SK-N-SH (cell line): ENCODE data around the gene AGFG1. TPM values are rescaled to one million over a fixed set of nuclear protein-coding genes. Genes with fewer than 3 reads are reported as not detected.

ENCODE experiments used
- CTCF ChIA-PET: fragments of 300-600, 350-600 bp; formaldehyde crosslinking; extraction: SDS; loops from one replicate; lab custom pipeline; 2021; lab: Yijun Ruan, JAX
- POLR2A ChIA-PET: fragments of 350-600 bp; sonication (Branson Sonifier 250); formaldehyde crosslinking; extraction: SDS; loops from one replicate; lab custom pipeline; 2020; ENCODE audit warnings: antibody characterized with exemption, inconsistent platforms; lab: Yijun Ruan, JAX
- DNase-seq: peaks from one replicate; pipeline ENCODE4 v3.0.0; 2012
- H2AFZ ChIP-seq: fragments of 200-600 bp; sonication (generic); 2 replicates; pipeline ENCODE4 v1.8.1; 2016; ENCODE audit warnings: antibody characterized with exemption, mild to moderate bottlenecking, low read depth
- H3F3A ChIP-seq: fragments of 200-600 bp; sonication (generic); replicated peaks from 2 replicates; pipeline ENCODE3; 2016; ENCODE audit warnings: antibody characterized with exemption, mild to moderate bottlenecking; ENCODE audit not compliant: insufficient read depth
- H3K27ac ChIP-seq, 2 experiments: fragments of 200-500 bp in 1 of 2; fragments of 200-600 bp in 1 of 2; sonication (Bioruptor generic) in 1 of 2; sonication (generic), shearing (Covaris generic) in 1 of 2; 2 replicates each; pipeline versions ENCODE4 v1.5.1 to v1.6.1; 2014 to 2016; ENCODE audit warnings: low read depth in 2 of 2, inconsistent platforms in 1 of 2, low read length in 1 of 2, mild to moderate bottlenecking in 1 of 2, mixed read lengths in 1 of 2
- H3K27me3 ChIP-seq: fragments of 200-600 bp; sonication (generic), shearing (Covaris generic); 2 replicates; pipeline ENCODE4 v1.6.1; 2016; ENCODE audit warnings: mixed run types; ENCODE audit not compliant: insufficient read depth
- H3K36me3 ChIP-seq, 2 experiments: fragments of 200-500 bp in 1 of 2; fragments of 200-600 bp in 1 of 2; sonication (Bioruptor generic) in 1 of 2; sonication (generic) in 1 of 2; replicated peaks in 1 of 2; 2 replicates each; pipeline versions ENCODE3 to v1.5.1; 2014 to 2016; ENCODE audit warnings: low read length in 1 of 2, mild to moderate bottlenecking in 1 of 2; ENCODE audit not compliant: insufficient read depth in 2 of 2, control insufficient read depth in 1 of 2
- H3K4me1 ChIP-seq, 2 experiments: fragments of 200-500 bp in 1 of 2; fragments of 200-600 bp in 1 of 2; sonication (Bioruptor generic) in 1 of 2; sonication (generic), shearing (Covaris generic) in 1 of 2; 2 replicates each; pipeline versions ENCODE4 v1.5.1 to v1.6.1; 2014 to 2016; ENCODE audit warnings: low read depth in 1 of 2, low read length in 1 of 2, mixed run types in 1 of 2; ENCODE audit not compliant: insufficient read depth in 2 of 2, control insufficient read depth in 1 of 2
- H3K4me2 ChIP-seq: fragments of 200-600 bp; sonication (generic), shearing (Covaris generic); 2 replicates; pipeline ENCODE4 v1.6.1; 2017; ENCODE audit warnings: mixed run types
- H3K4me3 ChIP-seq, 2 experiments: fragments of 200-500 bp in 1 of 2; fragments of 200-600 bp in 1 of 2; sonication (Bioruptor generic) in 1 of 2; sonication (generic), shearing (Covaris generic) in 1 of 2; 2 replicates each; pipeline versions ENCODE4 v1.5.1 to v1.8.1; 2014 to 2016; ENCODE audit warnings: low read depth in 2 of 2, inconsistent platforms in 1 of 2, low read length in 1 of 2, mild to moderate bottlenecking in 1 of 2, mixed read lengths in 1 of 2, moderate library complexity in 1 of 2
- H3K79me2 ChIP-seq: fragments of 200-600 bp; sonication (generic); 2 replicates; pipeline ENCODE4 v1.8.1; 2017; ENCODE audit warnings: mild to moderate bottlenecking; ENCODE audit not compliant: insufficient read depth
- H3K9ac ChIP-seq: fragments of 200-600 bp; sonication (generic); 2 replicates; pipeline ENCODE4 v1.6.1; 2017; ENCODE audit warnings: mixed run types
- H3K9me2 ChIP-seq: fragments of 200-600 bp; sonication (generic); 2 replicates; pipeline ENCODE4 v1.6.1; 2017; ENCODE audit warnings: mixed run types
- H3K9me3 ChIP-seq: fragments of 200-600 bp; sonication (generic); 2 replicates; pipeline ENCODE4 v1.6.1; 2017; ENCODE audit warnings: mixed run types, mild to moderate bottlenecking, moderate library complexity
- H4K20me1 ChIP-seq: fragments of 200-600 bp; sonication (generic); 2 replicates; pipeline ENCODE4 v1.6.1; 2017; ENCODE audit warnings: mild to moderate bottlenecking, mixed run types; ENCODE audit not compliant: insufficient read depth
- CTCF ChIP-seq: fragments of 200-600 bp; sonication (generic); IDR thresholded peaks from 2 replicates; pipeline ENCODE4 v1.6.1; 2017; ENCODE audit warnings: antibody characterized with exemption, mild to moderate bottlenecking, moderate library complexity
- ELF1 ChIP-seq: IDR thresholded peaks from 2 replicates; pipeline ENCODE4 v1.4.0; 2012
- EP300 ChIP-seq, 2 experiments: IDR thresholded peaks; 2 replicates each; pipeline versions ENCODE4 v1.4.0 to v1.6.1; 2012; ENCODE audit warnings: borderline replicate concordance in 1 of 2, low read depth in 1 of 2, low read length in 1 of 2
- EZH2phosphoT487 ChIP-seq: fragments of 200-600 bp; sonication (generic); IDR thresholded peaks from 2 replicates; pipeline ENCODE4 v1.6.1; 2017; ENCODE audit warnings: low read depth, mixed run types, mild to moderate bottlenecking, antibody characterized with exemption, moderate library complexity, borderline replicate concordance
- FOXJ3 ChIP-seq: sonication (generic); formaldehyde crosslinking; IDR thresholded peaks from 2 replicates; pipeline ENCODE4 v1.5.1; 2020; ENCODE audit warnings: mild to moderate bottlenecking, missing genetic modification reagents
- FOXM1 ChIP-seq: IDR thresholded peaks from 2 replicates; pipeline ENCODE4 v1.4.0; 2012; ENCODE audit warnings: low read depth, mild to moderate bottlenecking
- IRF3 ChIP-seq: fragments of 150-350 bp; IDR thresholded peaks from 2 replicates; pipeline ENCODE4 v1.6.1; 2016; ENCODE audit warnings: mild to moderate bottlenecking, low read depth, low read length
- JUND ChIP-seq: IDR thresholded peaks from 2 replicates; pipeline ENCODE4 v1.4.0; 2012
- MAX ChIP-seq: IDR thresholded peaks from 2 replicates; pipeline ENCODE4 v1.4.0; 2012; ENCODE audit warnings: low read depth
- MXI1 ChIP-seq: IDR thresholded peaks from 2 replicates; pipeline ENCODE4 v1.6.1; 2012; ENCODE audit warnings: mild to moderate bottlenecking, low read depth, low read length, improper control_type of control experiment
- NFIC ChIP-seq: IDR thresholded peaks from 2 replicates; pipeline ENCODE4 v1.4.0; 2012; ENCODE audit warnings: borderline replicate concordance
- NRF1 ChIP-seq: IDR thresholded peaks from 2 replicates; pipeline ENCODE4 v1.6.1; 2012; ENCODE audit warnings: low read depth, mild to moderate bottlenecking, low read length
- PBX3 ChIP-seq: IDR thresholded peaks from 2 replicates; pipeline ENCODE4; 2012
- POLR2AphosphoS5 ChIP-seq: IDR thresholded peaks from 2 replicates; pipeline ENCODE4 v1.6.1; 2012; ENCODE audit warnings: low read depth, low read length
- RCOR1 ChIP-seq: fragments of 150-350 bp; IDR thresholded peaks from 2 replicates; pipeline ENCODE4 v1.6.1; 2017; ENCODE audit warnings: antibody characterized with exemption, low read length
- REST ChIP-seq: IDR thresholded peaks from 2 replicates; pipeline ENCODE4 v1.6.1; 2012; ENCODE audit warnings: mild to moderate bottlenecking, low read depth, low read length, moderate library complexity
- RFX5 ChIP-seq: IDR thresholded peaks from 2 replicates; pipeline ENCODE4 v1.6.1; 2012; ENCODE audit warnings: mild to moderate bottlenecking, improper control_type of control experiment, low read length
- SMC3 ChIP-seq: IDR thresholded peaks from 2 replicates; pipeline ENCODE4 v1.6.1; 2012; ENCODE audit warnings: low read depth, low read length, improper control_type of control experiment
- TCF12 ChIP-seq: IDR thresholded peaks from 2 replicates; pipeline ENCODE4 v1.4.0; 2012
- USF1 ChIP-seq: IDR thresholded peaks from 2 replicates; pipeline ENCODE4 v1.4.0; 2012; ENCODE audit warnings: low read depth, borderline replicate concordance
- YY1 ChIP-seq: IDR thresholded peaks from 2 replicates; pipeline ENCODE4 v1.4.0; 2012; ENCODE audit warnings: low read depth, mild to moderate bottlenecking
- ZBTB33 ChIP-seq: IDR thresholded peaks from 2 replicates; pipeline ENCODE4 v1.4.0; 2012; ENCODE audit warnings: low read depth, borderline replicate concordance
- WGBS: methylation state at CpG from one replicate; pipeline ENCODE4 v1.1.6; 2017; ENCODE audit warnings: low lambda C conversion rate; 5-methylcytosine and 5-hydroxymethylcytosine counted together
- polyA plus RNA-seq, 3 experiments: library from polyadenylated mRNA; depleted of rRNA; stranded (reverse); fragments of >200 nt; gene quantifications; 2 replicates each; pipeline ENCODE4 v1.2.3, GENCODE V29; 2012

Gene AGFG1
- polyA plus RNA-seq, 1 of the 3 experiments (the other 2 are of a cell fraction): 42.3 TPM

GRCh38 chr2:227509824-227510619 is 38.1 kb downstream of the AGFG1 start:
- Histone ChIP-seq H4K20me1 (peaks cover 94% of the 10 kb centered on the region), H2AFZ (no peak overlapping the region), H3K9me2 (no peaks in the 10 kb centered on the region), H3K4me1 (peaks cover 29 to 31% of the 10 kb centered on the region in 2 experiments; a peak in 3 of 4 replicates), H3K27me3 (no peaks in the 10 kb centered on the region), H3K36me3 (peaks cover 0 to 3% of the 10 kb centered on the region in 2 experiments), H3K4me2 (peak overlapping the region; percentile 8; the same call in 1 of the 2 replicates), H3K79me2 (peaks cover 99% of the 10 kb centered on the region), H3K9ac (no peak overlapping the region), H3F3A (peaks cover 12% of the 10 kb centered on the region), H3K27ac (peak overlapping the region in 1 of 2 experiments; percentile 74; a peak in 3 of 4 replicates), H3K4me3 (no peak overlapping the region), H3K9me3 (no peaks in the 10 kb centered on the region)
- peak; percentile 55 for DNase-seq
- WGBS: 42% methylated on average over 4 of the region's 4 CpGs
- POLR2A ChIA-PET: no interaction called here
- CTCF ChIA-PET: no interaction called here
- TF ChIP-seq REST: no peak
- no peak for TF ChIP-seq SMC3
- TF ChIP-seq IRF3: no peak
- TF ChIP-seq EZH2phosphoT487: no peak
- TF ChIP-seq CTCF: no peak
- no peak for TF ChIP-seq YY1
- peak in 1 of 2 experiments; percentile 79; a peak in 2 of 4 replicates for TF ChIP-seq EP300 (IDR thresholded peaks at IDR 0.05; ENCODE audit: borderline replicate concordance in 1 of 2, low read depth in 1 of 2, low read length in 1 of 2)
- TF ChIP-seq MAX: no peak
- TF ChIP-seq POLR2AphosphoS5: no peak
- TF ChIP-seq RFX5: no peak
- TF ChIP-seq RCOR1: peak; percentile 69
- TF ChIP-seq FOXM1: no peak
- no peak for TF ChIP-seq USF1
- TF ChIP-seq PBX3: no peak
- no peak; the same call in 1 of the 2 replicates for TF ChIP-seq TCF12
- TF ChIP-seq MXI1: peak; percentile 38; the same call in 1 of the 2 replicates
- TF ChIP-seq NRF1: no peak
- no peak for TF ChIP-seq ELF1
- no peak for TF ChIP-seq ZBTB33
- peak; percentile 85 for TF ChIP-seq FOXJ3
- no peak for TF ChIP-seq NFIC
- no peak for TF ChIP-seq JUND
